Panc1 (cell line): ENCODE measurements around the gene AQP1. TPM values are rescaled to one million over a fixed set of nuclear protein-coding genes. Genes with fewer than 3 reads are reported as not detected.

Source experiments
- ATAC-seq: fragments of 200-7000 bp; cut with Tn5 transposase; 2 replicates; pipeline ENCODE4 v1.9.1; 2020; ENCODE audit warnings: mild to moderate bottlenecking, moderate library complexity
- BruUV-seq: library from RNA; stranded (reverse); fragments of 400-500 nt; replicated peaks from 2 replicates; lab custom pipeline; 2021; lab: Mats Ljungman, UMichigan
- CTCF ChIA-PET: fragments of 300-600 bp; sonication (Branson Sonifier 250); formaldehyde crosslinking; loops from one replicate; lab custom pipeline; 2022; ENCODE audit warnings: antibody characterized with exemption; lab: Charles Lee
- POLR2A ChIA-PET: fragments of 300-600 bp; sonication (Branson Sonifier 250); formaldehyde crosslinking; loops from one replicate; lab custom pipeline; 2022; ENCODE audit warnings: antibody characterized with exemption; lab: Charles Lee
- DNase-seq: peaks from one replicate; pipeline ENCODE4 v3.0.0-alpha.2; 2010; ENCODE audit warnings: low read depth, low spot score
- H3K27ac ChIP-seq: 2 replicates; pipeline ENCODE4 v1.5.1; 2011; ENCODE audit warnings: mild to moderate bottlenecking, low read length, inconsistent platforms
- H3K27me3 ChIP-seq: fragments of 200-500 bp; sonication (Bioruptor generic); 2 replicates; pipeline ENCODE4 v1.6.0; 2014; ENCODE audit warnings: low read length, inconsistent platforms; ENCODE audit not compliant: control insufficient read depth, insufficient read depth
- H3K36me3 ChIP-seq: fragments of 200-500 bp; sonication (Bioruptor generic); 2 replicates; pipeline ENCODE4 v1.5.1; 2014; ENCODE audit warnings: inconsistent platforms, mild to moderate bottlenecking, low read length, moderate library complexity; ENCODE audit not compliant: control insufficient read depth, insufficient read depth
- H3K4me1 ChIP-seq: 2 replicates; pipeline ENCODE4 v1.5.1; 2011; ENCODE audit warnings: inconsistent platforms, mild to moderate bottlenecking, low read length, moderate library complexity; ENCODE audit not compliant: control insufficient read depth, insufficient read depth
- H3K4me3 ChIP-seq, 2 experiments: 2 replicates each; pipeline ENCODE4 v1.5.1; 2011 to 2012; ENCODE audit warnings: low read depth in 2 of 2, low read length in 2 of 2, mild to moderate bottlenecking in 2 of 2, inconsistent platforms in 1 of 2, moderate library complexity in 1 of 2
- H3K9me3 ChIP-seq: fragments of 200-500 bp; sonication (Bioruptor generic); 2 replicates; pipeline ENCODE4 v1.5.1; 2014; ENCODE audit warnings: low read depth, mild to moderate bottlenecking, inconsistent platforms, low read length, moderate library complexity; ENCODE audit not compliant: control insufficient read depth, insufficient read depth
- POLR2AphosphoS5 ChIP-seq: IDR thresholded peaks from 2 replicates; pipeline ENCODE4 v1.6.1; 2012; ENCODE audit warnings: mild to moderate bottlenecking, low read depth, low read length, moderate library complexity
- SIN3A ChIP-seq: IDR thresholded peaks from 2 replicates; pipeline ENCODE4 v1.6.1; 2012; ENCODE audit warnings: low read depth, mild to moderate bottlenecking, low read length, moderate library complexity, borderline replicate concordance; ENCODE audit not compliant: insufficient read depth
- TCF7L2 ChIP-seq: IDR thresholded peaks from 2 replicates; pipeline ENCODE4 v1.6.1; 2011; ENCODE audit warnings: mild to moderate bottlenecking, low read depth, low read length, inconsistent platforms
- in situ Hi-C: cut with HindIII; loops from 2 replicates; pipeline ENCODE4 v1.10.0; 2016; ENCODE audit warnings: low sequenced_read_pairs, low pct_unique_long_range_greater_than_20kb
- intact Hi-C: fragments of 100-400 bp; cut with micrococcal nuclease; formaldehyde crosslinking; loops from one replicate; pipeline ENCODE4 v1.10.0; 2022; ENCODE audit not compliant: unreplicated experiment
- total RNA-seq: library from RNA; stranded (reverse); gene quantifications from one replicate; pipeline ENCODE4 v1.2.1, GENCODE V29; 2021; ENCODE audit not compliant: unreplicated experiment
- TF ChIP-seq, protein P1 (sequence below): fragments of 450-650 bp; IDR thresholded peaks from 2 replicates; pipeline ENCODE4 v1.5.1; 2017; ENCODE audit warnings: mild to moderate bottlenecking
- TF ChIP-seq, protein P2 (sequence below), 2 experiments: IDR thresholded peaks; 2 replicates each; pipeline ENCODE4 v1.6.1; 2011 to 2012; ENCODE audit warnings: low read depth in 2 of 2, control low read depth in 1 of 2, low read length in 1 of 2, mild to moderate bottlenecking in 1 of 2, moderate library complexity in 1 of 2; ENCODE audit not compliant: insufficient read depth in 1 of 2

The AQP1 gene
- total RNA-seq, 1 experiment from 2014 or later = 0.57 TPM

DNA sequence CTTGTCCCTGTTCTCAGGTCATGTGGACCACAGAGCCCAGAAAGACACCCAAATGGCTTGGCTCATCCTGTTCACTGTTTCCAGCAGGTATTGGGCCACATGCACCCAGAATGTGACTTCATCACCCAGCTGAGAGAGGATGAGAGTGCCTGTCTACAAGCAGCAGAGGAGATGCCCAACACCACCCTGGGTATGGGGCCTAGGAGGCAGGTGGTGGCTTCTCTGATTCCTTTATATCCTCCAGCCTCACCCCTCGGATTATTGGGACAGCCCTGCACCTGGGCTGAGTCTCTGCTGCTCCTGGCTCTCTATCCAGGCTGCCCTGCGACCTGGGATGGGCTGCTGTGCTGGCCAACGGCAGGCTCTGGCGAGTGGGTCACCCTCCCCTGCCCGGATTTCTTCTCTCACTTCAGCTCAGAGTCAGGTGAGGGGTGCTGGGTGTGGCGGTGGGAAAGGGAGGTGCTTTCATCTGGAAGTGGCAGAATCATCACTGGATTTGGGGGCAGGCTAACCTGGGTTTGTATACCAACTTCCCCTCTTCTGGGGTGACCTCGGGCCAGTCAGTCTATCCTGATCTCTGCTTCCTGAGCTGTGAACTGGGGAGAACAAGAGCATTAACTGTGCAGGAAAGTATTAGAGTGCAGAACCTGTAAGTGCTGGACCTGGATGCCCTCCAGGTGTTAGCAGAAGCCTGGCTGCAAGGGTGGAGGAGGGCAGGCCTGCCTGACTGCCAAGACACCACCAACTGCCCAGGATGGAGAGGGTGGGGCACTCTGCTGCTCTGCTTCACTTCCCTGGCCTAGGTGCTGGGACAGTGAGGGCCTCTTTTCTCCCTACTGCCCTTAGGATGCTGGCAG is 57.3 kb downstream of the AQP1 start:
- in situ Hi-C loops (no loop called here), intact Hi-C loops (no loop called here)
- H3K4me3 ChIP-seq = no peak overlapping the region
- H3K9me3 ChIP-seq = no peaks in the 10 kb centered on the region
- TF ChIP-seq TCF7L2 (no peak), SIN3A (no peak), POLR2AphosphoS5 (no peak)
- TF ChIP-seq, protein P1, sequence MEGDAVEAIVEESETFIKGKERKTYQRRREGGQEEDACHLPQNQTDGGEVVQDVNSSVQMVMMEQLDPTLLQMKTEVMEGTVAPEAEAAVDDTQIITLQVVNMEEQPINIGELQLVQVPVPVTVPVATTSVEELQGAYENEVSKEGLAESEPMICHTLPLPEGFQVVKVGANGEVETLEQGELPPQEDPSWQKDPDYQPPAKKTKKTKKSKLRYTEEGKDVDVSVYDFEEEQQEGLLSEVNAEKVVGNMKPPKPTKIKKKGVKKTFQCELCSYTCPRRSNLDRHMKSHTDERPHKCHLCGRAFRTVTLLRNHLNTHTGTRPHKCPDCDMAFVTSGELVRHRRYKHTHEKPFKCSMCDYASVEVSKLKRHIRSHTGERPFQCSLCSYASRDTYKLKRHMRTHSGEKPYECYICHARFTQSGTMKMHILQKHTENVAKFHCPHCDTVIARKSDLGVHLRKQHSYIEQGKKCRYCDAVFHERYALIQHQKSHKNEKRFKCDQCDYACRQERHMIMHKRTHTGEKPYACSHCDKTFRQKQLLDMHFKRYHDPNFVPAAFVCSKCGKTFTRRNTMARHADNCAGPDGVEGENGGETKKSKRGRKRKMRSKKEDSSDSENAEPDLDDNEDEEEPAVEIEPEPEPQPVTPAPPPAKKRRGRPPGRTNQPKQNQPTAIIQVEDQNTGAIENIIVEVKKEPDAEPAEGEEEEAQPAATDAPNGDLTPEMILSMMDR = no peak
- TF ChIP-seq, protein P2, sequence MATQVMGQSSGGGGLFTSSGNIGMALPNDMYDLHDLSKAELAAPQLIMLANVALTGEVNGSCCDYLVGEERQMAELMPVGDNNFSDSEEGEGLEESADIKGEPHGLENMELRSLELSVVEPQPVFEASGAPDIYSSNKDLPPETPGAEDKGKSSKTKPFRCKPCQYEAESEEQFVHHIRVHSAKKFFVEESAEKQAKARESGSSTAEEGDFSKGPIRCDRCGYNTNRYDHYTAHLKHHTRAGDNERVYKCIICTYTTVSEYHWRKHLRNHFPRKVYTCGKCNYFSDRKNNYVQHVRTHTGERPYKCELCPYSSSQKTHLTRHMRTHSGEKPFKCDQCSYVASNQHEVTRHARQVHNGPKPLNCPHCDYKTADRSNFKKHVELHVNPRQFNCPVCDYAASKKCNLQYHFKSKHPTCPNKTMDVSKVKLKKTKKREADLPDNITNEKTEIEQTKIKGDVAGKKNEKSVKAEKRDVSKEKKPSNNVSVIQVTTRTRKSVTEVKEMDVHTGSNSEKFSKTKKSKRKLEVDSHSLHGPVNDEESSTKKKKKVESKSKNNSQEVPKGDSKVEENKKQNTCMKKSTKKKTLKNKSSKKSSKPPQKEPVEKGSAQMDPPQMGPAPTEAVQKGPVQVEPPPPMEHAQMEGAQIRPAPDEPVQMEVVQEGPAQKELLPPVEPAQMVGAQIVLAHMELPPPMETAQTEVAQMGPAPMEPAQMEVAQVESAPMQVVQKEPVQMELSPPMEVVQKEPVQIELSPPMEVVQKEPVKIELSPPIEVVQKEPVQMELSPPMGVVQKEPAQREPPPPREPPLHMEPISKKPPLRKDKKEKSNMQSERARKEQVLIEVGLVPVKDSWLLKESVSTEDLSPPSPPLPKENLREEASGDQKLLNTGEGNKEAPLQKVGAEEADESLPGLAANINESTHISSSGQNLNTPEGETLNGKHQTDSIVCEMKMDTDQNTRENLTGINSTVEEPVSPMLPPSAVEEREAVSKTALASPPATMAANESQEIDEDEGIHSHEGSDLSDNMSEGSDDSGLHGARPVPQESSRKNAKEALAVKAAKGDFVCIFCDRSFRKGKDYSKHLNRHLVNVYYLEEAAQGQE (IDR thresholded peaks at IDR 0.05; ENCODE audit: insufficient read depth in 1 of 2, low read depth in 2 of 2, low read length in 1 of 2) = no peak
- peaks cover 8% of the 10 kb centered on the region for H3K27me3 ChIP-seq
- ChIA-PET POLR2A (no interaction called here), CTCF (no interaction called here)
- no peak for DNase-seq
- H3K36me3 ChIP-seq = no peaks in the 10 kb centered on the region
- no peaks in the 10 kb centered on the region for H3K4me1 ChIP-seq
- no TSS peak for BruUV-seq
- no peak overlapping the region for H3K27ac ChIP-seq
- ATAC-seq = no peak

DNA sequence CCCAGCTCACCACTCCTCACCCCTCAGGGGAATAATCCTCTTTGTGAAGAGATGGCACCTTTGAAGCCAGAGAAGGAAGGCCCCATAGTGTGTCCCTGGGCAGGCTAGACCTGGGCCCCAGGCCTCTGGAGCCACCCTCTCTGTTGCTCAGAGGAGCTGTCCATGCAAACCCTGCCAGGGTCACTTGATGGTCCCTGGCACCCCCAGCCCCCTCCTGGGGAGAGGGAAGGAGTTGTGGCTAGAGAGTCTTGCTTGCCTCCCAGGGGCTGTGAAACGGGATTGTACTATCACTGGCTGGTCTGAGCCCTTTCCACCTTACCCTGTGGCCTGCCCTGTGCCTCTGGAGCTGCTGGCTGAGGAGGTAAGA is 57.9 kb downstream of the AQP1 start:
- Histone ChIP-seq H3K27me3 (peaks cover 8% of the 10 kb centered on the region), H3K4me3 (no peak overlapping the region), H3K27ac (no peak overlapping the region), H3K4me1 (no peaks in the 10 kb centered on the region), H3K36me3 (no peaks in the 10 kb centered on the region), H3K9me3 (no peaks in the 10 kb centered on the region)
- ChIA-PET POLR2A (no interaction called here), CTCF (no interaction called here)
- BruUV-seq = no TSS peak
- intact Hi-C loops = no loop called here
- ATAC-seq (no peak), DNase-seq (no peak)
- in situ Hi-C loops = no loop called here
- TF ChIP-seq POLR2AphosphoS5 (no peak), SIN3A (no peak)
- TF ChIP-seq, protein P1 = no peak
- TF ChIP-seq, protein P2 (IDR thresholded peaks at IDR 0.05; ENCODE audit: insufficient read depth in 1 of 2, low read depth in 2 of 2, low read length in 1 of 2) = no peak
